OCI-LY1 (cell line): Measurements from ENCODE around the gene ELAVL4.

Experiments
- H2AFZ ChIP-seq: fragments of 200-600 bp; sonication (generic), shearing (Covaris generic); 2 replicates; pipeline ENCODE4 v1.6.0; 2014; ENCODE audit warnings: antibody characterized with exemption, mild to moderate bottlenecking, low read length
- H3F3A ChIP-seq: fragments of 200-600 bp; sonication (generic), shearing (Covaris generic); 2 replicates; pipeline ENCODE4 v1.6.0; 2014; ENCODE audit warnings: mild to moderate bottlenecking, antibody characterized with exemption, low read length, moderate library complexity; ENCODE audit not compliant: insufficient read depth
- H3K27ac ChIP-seq: fragments of 200-600 bp; sonication (generic); 2 replicates; pipeline ENCODE4 v1.5.1; 2014; ENCODE audit warnings: low read length, mixed run types, mild to moderate bottlenecking, low read depth; ENCODE audit not compliant: poor library complexity, severe bottlenecking
- H3K27me3 ChIP-seq: fragments of 200-600 bp; sonication (generic); 2 replicates; pipeline ENCODE4 v1.6.0; 2014; ENCODE audit warnings: antibody characterized with exemption, mild to moderate bottlenecking, low read length, moderate library complexity; ENCODE audit not compliant: insufficient read depth
- H3K36me3 ChIP-seq: fragments of 200-600 bp; sonication (generic); 2 replicates; pipeline ENCODE4 v1.6.1; 2014; ENCODE audit warnings: mild to moderate bottlenecking, antibody characterized with exemption, low read length, moderate library complexity, mixed read lengths; ENCODE audit not compliant: insufficient read depth
- H3K4me1 ChIP-seq: fragments of 200-600 bp; sonication (generic); 2 replicates; pipeline ENCODE4 v1.5.1; 2014; ENCODE audit warnings: mild to moderate bottlenecking, low read length, moderate library complexity; ENCODE audit not compliant: insufficient read depth, severe bottlenecking
- H3K4me2 ChIP-seq: fragments of 200-600 bp; sonication (generic), shearing (Covaris generic); 2 replicates; pipeline ENCODE4 v1.6.1; 2014; ENCODE audit warnings: low read length
- H3K4me3 ChIP-seq: fragments of 200-600 bp; sonication (generic); 2 replicates; pipeline ENCODE4 v1.5.1; 2014; ENCODE audit warnings: low read length, low read depth, mild to moderate bottlenecking, mixed read lengths; ENCODE audit not compliant: poor library complexity, severe bottlenecking
- H3K79me2 ChIP-seq: fragments of 200-600 bp; shearing (Covaris generic); 2 replicates; pipeline ENCODE4 v1.6.1; 2016; ENCODE audit warnings: mixed run types, low read length, mixed read lengths; ENCODE audit not compliant: insufficient read depth
- H3K9ac ChIP-seq: fragments of 200-600 bp; sonication (generic), shearing (Covaris generic); 2 replicates; pipeline ENCODE4 v1.6.1; 2014; ENCODE audit warnings: mild to moderate bottlenecking, low read length, mixed read lengths
- H3K9me2 ChIP-seq: fragments of 200-600 bp; sonication (generic), shearing (Covaris generic); 2 replicates; pipeline ENCODE4 v1.6.1; 2014; ENCODE audit warnings: low read depth, mild to moderate bottlenecking, low read length, mixed read lengths
- H3K9me3 ChIP-seq: fragments of 200-600 bp; shearing (Covaris generic); 2 replicates; pipeline ENCODE4 v1.6.1; 2014; ENCODE audit warnings: low read length, mixed read lengths
- H4K20me1 ChIP-seq: fragments of 200-600 bp; sonication (generic), shearing (Covaris generic); 2 replicates; pipeline ENCODE4 v1.6.0; 2016; ENCODE audit warnings: mild to moderate bottlenecking, low read length; ENCODE audit not compliant: insufficient read depth
- CTCF ChIP-seq: fragments of 200-600 bp; sonication (generic), shearing (Covaris generic); IDR thresholded peaks from 2 replicates; pipeline ENCODE4 v1.5.1; 2017; ENCODE audit warnings: mild to moderate bottlenecking, antibody characterized with exemption, low read length, moderate library complexity, mixed read lengths
- EZH2 ChIP-seq: fragments of 200-600 bp; sonication (generic), shearing (Covaris generic); IDR thresholded peaks from 2 replicates; pipeline ENCODE4 v1.8.0; 2017; ENCODE audit warnings: borderline replicate concordance, mixed run types, mild to moderate bottlenecking, antibody characterized with exemption, low read length, moderate library complexity, mixed read lengths

ELAVL4 gene

GRCh38 chr1:50175719-50176639 is 67.3 kb downstream of the ELAVL4 start:
- H2AFZ ChIP-seq = no peak overlapping the region
- TF ChIP-seq CTCF = no peak
- no peak for TF ChIP-seq EZH2

DNA sequence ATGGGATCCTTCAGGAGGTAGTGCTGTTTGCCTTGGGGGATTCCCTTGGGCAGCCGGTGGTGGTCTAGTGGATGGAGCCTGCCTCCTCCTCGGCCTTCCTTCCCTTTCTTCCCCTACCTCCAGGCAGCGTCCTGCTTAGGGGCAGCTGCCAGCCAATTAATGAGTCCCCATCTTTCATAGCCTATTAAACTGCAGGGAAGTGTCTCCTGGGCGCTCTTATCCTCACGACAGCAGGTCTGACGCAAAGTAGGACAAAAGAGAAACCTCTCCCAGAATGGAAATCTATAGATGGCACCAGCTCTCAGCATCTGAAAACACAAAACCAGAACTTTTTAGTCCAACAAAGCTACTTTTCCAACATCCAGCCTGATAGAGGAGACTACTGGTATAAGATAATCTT is 69.3 kb downstream of the ELAVL4 start:
- Histone ChIP-seq H3K27me3 (no peaks in the 10 kb centered on the region), H3K9ac (no peak overlapping the region), H4K20me1 (no peaks in the 10 kb centered on the region), H3K4me1 (no peaks in the 10 kb centered on the region), H3F3A (no peaks in the 10 kb centered on the region), H2AFZ (no peak overlapping the region), H3K4me3 (no peak overlapping the region), H3K27ac (no peak overlapping the region), H3K4me2 (no peak overlapping the region), H3K9me2 (no peaks in the 10 kb centered on the region), H3K36me3 (no peaks in the 10 kb centered on the region), H3K9me3 (no peaks in the 10 kb centered on the region), H3K79me2 (no peaks in the 10 kb centered on the region)
- TF ChIP-seq CTCF (no peak), EZH2 (no peak)

More at GRCh38 chr1:50175719-50176639, 67.3 kb downstream of the ELAVL4 start:
- Histone ChIP-seq H3K4me1 (no peaks in the 10 kb centered on the region), H3K27me3 (no peaks in the 10 kb centered on the region), H3K4me3 (no peak overlapping the region), H3K27ac (no peak overlapping the region), H3K9me2 (no peaks in the 10 kb centered on the region), H3F3A (no peaks in the 10 kb centered on the region), H3K9ac (no peak overlapping the region), H3K4me2 (no peak overlapping the region), H4K20me1 (no peaks in the 10 kb centered on the region), H3K36me3 (no peaks in the 10 kb centered on the region), H3K79me2 (no peaks in the 10 kb centered on the region), H3K9me3 (no peaks in the 10 kb centered on the region)

- Histone ChIP-seq H3K27ac (no peak overlapping the region), H4K20me1 (no peaks in the 10 kb centered on the region), H3K9me3 (no peaks in the 10 kb centered on the region), H3K9ac (no peak overlapping the region), H3K4me1 (no peaks in the 10 kb centered on the region), H3K27me3 (no peaks in the 10 kb centered on the region), H3K4me2 (no peak overlapping the region), H3K79me2 (no peaks in the 10 kb centered on the region), H3F3A (no peaks in the 10 kb centered on the region), H3K9me2 (no peaks in the 10 kb centered on the region), H2AFZ (no peak overlapping the region), H3K36me3 (no peaks in the 10 kb centered on the region), H3K4me3 (no peak overlapping the region)
- no peak for TF ChIP-seq EZH2
- TF ChIP-seq CTCF = no peak
Measured at GRCh38 chr1:50179639-50180038, 70.9 kb downstream of the ELAVL4 start.
